ENCODE data around the gene WWOX. TPM values are rescaled to one million over a fixed set of nuclear protein-coding genes. Genes with fewer than 3 reads are reported as not detected.

Gene WWOX
- total and polyA plus RNA-seq, 2 of the 4 experiments (the other 2 are of a cell fraction) = 2.7 to 5.4 TPM

GRCh38 chr16:79186196-79186595 is 1086.7 kb downstream of the WWOX start:
- Histone ChIP-seq H3K4me3 (ENCODE audit: insufficient read depth, low read depth, low read length) (no peak overlapping the region), H2BK15ac (ENCODE audit: low read depth, low read length) (no peak overlapping the region), H4K8ac (ENCODE audit: low read depth in 2 of 2, low read length in 2 of 2) (no peak overlapping the region), H3K79me1 (ENCODE audit: low read depth in 1 of 2, low read length in 2 of 2) (no peaks in the 10 kb centered on the region), H3K9me3 (ENCODE audit: control insufficient read depth, insufficient read depth, low read length) (peaks cover 28% of the 10 kb centered on the region), H3K27ac (ENCODE audit: insufficient read depth, low read length) (no peak overlapping the region), H4K91ac (ENCODE audit: insufficient read depth, low read depth, low read length) (no peak overlapping the region), H4K20me1 (ENCODE audit: insufficient read depth, low read length) (no peaks in the 10 kb centered on the region), H3K4ac (ENCODE audit: low read depth, low read length) (no peak overlapping the region), H3K18ac (ENCODE audit: low read depth, low read length) (no peak overlapping the region), H3K14ac (replicated peaks; ENCODE audit: low read depth, low read length) (no peak overlapping the region), H2BK120ac (ENCODE audit: low read depth, low read length) (no peak overlapping the region), H2BK5ac (ENCODE audit: low read depth, low read length, poor library complexity, severe bottlenecking) (no peak overlapping the region), H3K23ac (ENCODE audit: low read depth, low read length) (no peak overlapping the region), H3K4me2 (ENCODE audit: low read depth, low read length) (no peak overlapping the region), H3K56ac (ENCODE audit: extremely low read depth, insufficient read depth, low read length) (no peak overlapping the region), H4K5ac (ENCODE audit: low read depth, low read length) (no peak overlapping the region), H3K9me1 (ENCODE audit: insufficient read depth, low read length) (no peaks in the 10 kb centered on the region), H3K27me3 (ENCODE audit: control insufficient read depth, insufficient read depth, low read length) (no peaks in the 10 kb centered on the region), H2BK20ac (ENCODE audit: low read depth, low read length) (no peak overlapping the region), H2AK9ac (replicated peaks; ENCODE audit: low read depth, low read length, poor library complexity) (no peak overlapping the region), H2AFZ (replicated peaks; ENCODE audit: low read length, poor library complexity) (no peak overlapping the region), H2AK5ac (ENCODE audit: low read depth, low read length) (no peak overlapping the region), H3K9ac (ENCODE audit: low read depth, low read length) (no peak overlapping the region), H3K36me3 (ENCODE audit: control insufficient read depth, insufficient read depth, low read length) (no peaks in the 10 kb centered on the region), H3K4me1 (ENCODE audit: control insufficient read depth, insufficient read depth, low read length) (no peaks in the 10 kb centered on the region)
- intact Hi-C loops (cut with micrococcal nuclease) = no loop called here
- BruUV-seq (replicated peaks) = no TSS peak
- no peak for ATAC-seq (ENCODE audit: low read depth)
- TF ChIP-seq USF2 (IDR thresholded peaks at IDR 0.05; ENCODE audit: low read depth, low read length) (no peak), RAD21 (IDR thresholded peaks at IDR 0.05; ENCODE audit: low read length) (no peak), MAFK (IDR thresholded peaks at IDR 0.05; ENCODE audit: low read depth, low read length) (no peak), SMC3 (IDR thresholded peaks at IDR 0.05; ENCODE audit: low read depth, low read length) (no peak), MXI1 (IDR thresholded peaks at IDR 0.05; ENCODE audit: borderline replicate concordance, low read depth, low read length) (no peak), CEBPB (IDR thresholded peaks at IDR 0.05; ENCODE audit: low read depth, low read length) (no peak), CHD1 (IDR thresholded peaks at IDR 0.05; ENCODE audit: low read depth, low read length) (no peak), POLR2A (IDR thresholded peaks at IDR 0.05; ENCODE audit: low read depth, low read length) (no peak), RCOR1 (IDR thresholded peaks at IDR 0.05; ENCODE audit: insufficient replicate concordance, low read length) (no peak), RFX5 (IDR thresholded peaks at IDR 0.05; ENCODE audit: low read depth, low read length) (no peak), MAZ (IDR thresholded peaks at IDR 0.05; ENCODE audit: borderline replicate concordance, low read depth, low read length) (no peak), FOS (IDR thresholded peaks at IDR 0.05; ENCODE audit: low read depth, low read length) (no peak)
- TF ChIP-seq, protein P1, sequence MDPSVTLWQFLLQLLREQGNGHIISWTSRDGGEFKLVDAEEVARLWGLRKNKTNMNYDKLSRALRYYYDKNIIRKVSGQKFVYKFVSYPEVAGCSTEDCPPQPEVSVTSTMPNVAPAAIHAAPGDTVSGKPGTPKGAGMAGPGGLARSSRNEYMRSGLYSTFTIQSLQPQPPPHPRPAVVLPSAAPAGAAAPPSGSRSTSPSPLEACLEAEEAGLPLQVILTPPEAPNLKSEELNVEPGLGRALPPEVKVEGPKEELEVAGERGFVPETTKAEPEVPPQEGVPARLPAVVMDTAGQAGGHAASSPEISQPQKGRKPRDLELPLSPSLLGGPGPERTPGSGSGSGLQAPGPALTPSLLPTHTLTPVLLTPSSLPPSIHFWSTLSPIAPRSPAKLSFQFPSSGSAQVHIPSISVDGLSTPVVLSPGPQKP (IDR thresholded peaks at IDR 0.05; ENCODE audit: borderline replicate concordance, low read depth, low read length) = no peak
- POLR2A ChIA-PET (ENCODE audit: unreplicated experiment) = no interaction called here
- DNase-seq = no peak
- in situ Hi-C loops (cut with MboI; ENCODE audit: low sequenced_read_pairs) = no loop called here
- dilution Hi-C loops (cut with HindIII; ENCODE audit: low sequenced_read_pairs, unreplicated experiment) = no loop called here
- CTCF ChIA-PET = no interaction called here
- no CpG with 5 or more reads among the region's 6 CpGs for WGBS, 2 experiments (ENCODE audit: extremely low coverage in 2 of 2, insufficient read length in 1 of 2)
